HL-60 (cell line): ENCODE results near the gene LRIG2.

ENCODE experiments used
- DNase-seq, 2 experiments: peaks; one replicate each; pipeline ENCODE4 v3.0.0-alpha.2; 2010 to 2020; ENCODE audit warnings: low read depth in 1 of 2, low spot score in 1 of 2
- H3K27ac ChIP-seq: fragments of 250-450 bp; sonication (Bioruptor Pico); replicated peaks from 2 replicates; pipeline ENCODE4 v1.5.1; 2020; ENCODE audit warnings: mild to moderate bottlenecking, moderate library complexity
- H3K27me3 ChIP-seq: fragments of 250-450 bp; sonication (Bioruptor Pico); 2 replicates; pipeline ENCODE4 v1.5.1; 2021; ENCODE audit warnings: mild to moderate bottlenecking, moderate library complexity; ENCODE audit not compliant: insufficient read depth, poor library complexity, severe bottlenecking
- H3K4me3 ChIP-seq: replicated peaks from 2 replicates; pipeline ENCODE4 v1.5.1; 2011; ENCODE audit warnings: mild to moderate bottlenecking, control low read depth, low read length; ENCODE audit not compliant: insufficient read depth
- CTCF ChIP-seq: IDR thresholded peaks from one replicate; pipeline ENCODE4 v1.5.1; 2011; ENCODE audit warnings: low read length, control low read depth, inconsistent platforms; ENCODE audit not compliant: insufficient read depth
- GABPA ChIP-seq: IDR thresholded peaks from 2 replicates; pipeline ENCODE4 v1.6.1; 2012; ENCODE audit warnings: low read depth
- POLR2AphosphoS5 ChIP-seq: IDR thresholded peaks from 2 replicates; pipeline ENCODE4 v1.6.1; 2012; ENCODE audit warnings: low read depth
- REST ChIP-seq: IDR thresholded peaks from 2 replicates; pipeline ENCODE4 v1.6.1; 2012; ENCODE audit warnings: low read depth; ENCODE audit not compliant: insufficient replicate concordance
- SPI1 ChIP-seq: IDR thresholded peaks from 2 replicates; pipeline ENCODE4 v1.6.1; 2012; ENCODE audit warnings: low read depth, mild to moderate bottlenecking, borderline replicate concordance

Gene LRIG2

DNA sequence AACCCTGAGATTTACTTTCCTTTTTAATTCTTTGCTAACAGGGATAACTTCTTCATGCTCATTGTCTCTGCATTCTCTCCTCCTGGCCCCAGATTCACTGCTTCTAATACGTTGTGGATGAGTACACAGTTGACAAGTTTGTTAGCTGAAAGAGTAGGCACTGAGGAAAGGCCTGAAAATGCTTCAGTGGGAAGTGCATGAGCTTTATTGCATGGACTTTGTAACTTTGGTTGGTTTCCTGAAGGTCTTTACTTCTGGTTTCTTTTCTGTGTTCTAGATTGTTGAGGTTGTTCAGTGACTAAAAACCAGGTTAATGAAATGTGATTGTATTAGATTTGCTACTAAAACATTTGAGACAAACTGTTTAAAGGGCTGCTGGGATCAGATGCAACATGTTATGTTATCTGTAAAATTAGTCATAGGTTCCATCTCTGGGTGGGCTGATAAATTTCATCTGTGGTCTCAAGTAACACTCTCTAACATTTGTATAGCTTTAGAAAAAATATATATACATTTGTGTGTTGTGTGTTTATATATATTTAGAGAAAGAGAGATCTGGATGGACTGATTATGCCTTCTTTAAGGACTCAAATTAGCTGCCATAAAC lies 19.1 kb downstream of the LRIG2 start:
- DNase-seq, result no peak
- H3K27ac ChIP-seq, result no peak overlapping the region
- no peaks in the 10 kb centered on the region for H3K27me3 ChIP-seq
- no peak overlapping the region for H3K4me3 ChIP-seq
- TF ChIP-seq REST, result no peak
- TF ChIP-seq GABPA, result no peak
- no peak for TF ChIP-seq CTCF
- no peak for TF ChIP-seq SPI1
- TF ChIP-seq POLR2AphosphoS5, result no peak

DNA sequence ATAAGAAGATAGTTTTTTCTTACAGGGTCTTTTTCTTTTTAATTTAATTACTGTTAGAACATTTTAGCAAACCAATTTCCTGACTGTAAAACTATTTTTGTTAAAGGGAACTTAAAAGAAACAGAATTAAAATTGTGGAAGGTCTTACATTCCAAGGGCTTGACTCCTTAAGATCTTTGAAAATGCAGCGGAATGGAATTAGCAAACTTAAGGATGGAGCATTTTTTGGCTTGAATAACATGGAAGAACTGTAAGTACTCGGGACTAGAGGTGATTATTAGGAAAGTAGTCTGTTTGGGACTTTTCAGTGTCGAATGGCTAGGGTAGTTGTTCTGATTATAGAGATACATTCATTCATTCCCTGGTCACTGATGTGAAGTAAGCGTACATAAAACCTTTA lies 21.5 kb downstream of the LRIG2 start:
- H3K4me3 ChIP-seq, result no peak overlapping the region
- H3K27ac ChIP-seq, result no peak overlapping the region
- no peak for TF ChIP-seq REST
- no peak for TF ChIP-seq POLR2AphosphoS5
- no peak for TF ChIP-seq GABPA
- TF ChIP-seq CTCF, result no peak
- no peak for TF ChIP-seq SPI1
- no peak for DNase-seq
- H3K27me3 ChIP-seq, result no peaks in the 10 kb centered on the region

GRCh38 chr1:113095790-113096455 lies 22.9 kb downstream of the LRIG2 start:
- TF ChIP-seq POLR2AphosphoS5, result no peak
- no peak for TF ChIP-seq REST
- TF ChIP-seq CTCF, result no peak
- TF ChIP-seq SPI1, result no peak
- no peak for TF ChIP-seq GABPA
- Histone ChIP-seq H3K27me3 (no peaks in the 10 kb centered on the region), H3K27ac (no peak overlapping the region), H3K4me3 (no peak overlapping the region)
- DNase-seq, result no peak
